ENCODE data around the gene EPHA3. TPM values are rescaled to one million over a fixed set of nuclear protein-coding genes. Genes with fewer than 3 reads are reported as not detected.

The EPHA3 gene
- total and polyA plus RNA-seq, 9 of the 15 experiments (the other 6 are each of a cell fraction or from before 2014, with no cell fraction given), result not detected

DNA sequence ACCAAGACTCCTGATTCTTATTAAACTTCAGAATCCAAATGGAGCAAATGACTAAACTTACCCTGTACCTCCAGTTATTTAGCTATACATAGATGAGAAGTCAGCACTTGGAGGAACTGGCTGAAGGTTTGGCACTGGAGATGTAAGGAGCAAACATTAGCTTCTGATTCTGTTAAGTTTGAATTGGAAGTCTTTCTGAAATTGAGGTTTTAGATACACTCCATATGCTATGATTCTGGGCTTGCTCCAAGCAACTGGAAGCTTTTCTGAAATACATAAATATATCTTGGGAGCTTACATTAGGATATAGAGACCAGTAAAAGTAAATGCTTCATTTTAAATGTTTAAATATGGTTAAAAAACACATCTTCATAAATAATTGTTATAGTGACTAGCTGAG is 333.7 kb downstream of the EPHA3 start:
- no peaks in the 10 kb centered on the region for H3K9me1 ChIP-seq (ENCODE audit: control insufficient read depth, insufficient read depth, low read length)
- H2AFZ ChIP-seq (ENCODE audit: low read depth, low read length), result no peak overlapping the region
- BruUV-seq (replicated peaks), result no TSS peak
- FAIRE-seq (no peak), ATAC-seq (no peak), DNase-seq (ENCODE audit: extremely low read depth in 1 of 4, low spot score in 3 of 4) (no peak)
- no peak overlapping the region for H3K4me2 ChIP-seq (ENCODE audit: insufficient read depth, low read length)
- no peak overlapping the region for H3K27ac ChIP-seq (ENCODE audit: extremely low read depth, low read depth, low read length)
- POLR2A ChIA-PET, result no interaction called here
- H3K9ac ChIP-seq (ENCODE audit: insufficient read depth in 1 of 2, low read depth in 2 of 2, low read length in 2 of 2), result no peak overlapping the region
- TF ChIP-seq, protein P1, sequence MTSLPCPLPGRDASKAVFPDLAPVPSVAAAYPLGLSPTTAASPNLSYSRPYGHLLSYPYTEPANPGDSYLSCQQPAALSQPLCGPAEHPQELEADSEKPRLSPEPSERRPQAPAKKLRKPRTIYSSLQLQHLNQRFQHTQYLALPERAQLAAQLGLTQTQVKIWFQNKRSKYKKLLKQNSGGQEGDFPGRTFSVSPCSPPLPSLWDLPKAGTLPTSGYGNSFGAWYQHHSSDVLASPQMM (CRISPR knock-in tag; IDR thresholded peaks at IDR 0.05), result no peak
- TF ChIP-seq PHF20 (IDR thresholded peaks at IDR 0.05; ENCODE audit: partially characterized antibody), result no peak
- TF ChIP-seq, protein P2, sequence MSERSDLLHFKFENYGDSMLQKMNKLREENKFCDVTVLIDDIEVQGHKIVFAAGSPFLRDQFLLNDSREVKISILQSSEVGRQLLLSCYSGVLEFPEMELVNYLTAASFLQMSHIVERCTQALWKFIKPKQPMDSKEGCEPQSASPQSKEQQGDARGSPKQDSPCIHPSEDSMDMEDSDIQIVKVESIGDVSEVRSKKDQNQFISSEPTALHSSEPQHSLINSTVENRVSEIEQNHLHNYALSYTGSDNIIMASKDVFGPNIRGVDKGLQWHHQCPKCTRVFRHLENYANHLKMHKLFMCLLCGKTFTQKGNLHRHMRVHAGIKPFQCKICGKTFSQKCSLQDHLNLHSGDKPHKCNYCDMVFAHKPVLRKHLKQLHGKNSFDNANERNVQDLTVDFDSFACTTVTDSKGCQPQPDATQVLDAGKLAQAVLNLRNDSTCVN (CRISPR knock-in tag; IDR thresholded peaks at IDR 0.05), result no peak
- no peak for TF ChIP-seq JUN (IDR thresholded peaks at IDR 0.05; ENCODE audit: borderline replicate concordance, low read depth, low read length)
- no peak for TF ChIP-seq JUN (CRISPR knock-in tag; IDR thresholded peaks at IDR 0.05; ENCODE audit: borderline replicate concordance)
- TF ChIP-seq TAL1 (IDR thresholded peaks at IDR 0.05), result no peak
- TF ChIP-seq ZFPM2 (CRISPR knock-in tag; IDR thresholded peaks at IDR 0.05), result no peak
- no peak for TF ChIP-seq DIDO1 (tag; IDR thresholded peaks at IDR 0.05; ENCODE audit: low read depth)
- no peak for TF ChIP-seq HDGF (IDR thresholded peaks at IDR 0.05)
- no peak for TF ChIP-seq BRF1 (IDR thresholded peaks at IDR 0.05; ENCODE audit: borderline replicate concordance, extremely low read depth, insufficient read length)
- TF ChIP-seq, protein P3, sequence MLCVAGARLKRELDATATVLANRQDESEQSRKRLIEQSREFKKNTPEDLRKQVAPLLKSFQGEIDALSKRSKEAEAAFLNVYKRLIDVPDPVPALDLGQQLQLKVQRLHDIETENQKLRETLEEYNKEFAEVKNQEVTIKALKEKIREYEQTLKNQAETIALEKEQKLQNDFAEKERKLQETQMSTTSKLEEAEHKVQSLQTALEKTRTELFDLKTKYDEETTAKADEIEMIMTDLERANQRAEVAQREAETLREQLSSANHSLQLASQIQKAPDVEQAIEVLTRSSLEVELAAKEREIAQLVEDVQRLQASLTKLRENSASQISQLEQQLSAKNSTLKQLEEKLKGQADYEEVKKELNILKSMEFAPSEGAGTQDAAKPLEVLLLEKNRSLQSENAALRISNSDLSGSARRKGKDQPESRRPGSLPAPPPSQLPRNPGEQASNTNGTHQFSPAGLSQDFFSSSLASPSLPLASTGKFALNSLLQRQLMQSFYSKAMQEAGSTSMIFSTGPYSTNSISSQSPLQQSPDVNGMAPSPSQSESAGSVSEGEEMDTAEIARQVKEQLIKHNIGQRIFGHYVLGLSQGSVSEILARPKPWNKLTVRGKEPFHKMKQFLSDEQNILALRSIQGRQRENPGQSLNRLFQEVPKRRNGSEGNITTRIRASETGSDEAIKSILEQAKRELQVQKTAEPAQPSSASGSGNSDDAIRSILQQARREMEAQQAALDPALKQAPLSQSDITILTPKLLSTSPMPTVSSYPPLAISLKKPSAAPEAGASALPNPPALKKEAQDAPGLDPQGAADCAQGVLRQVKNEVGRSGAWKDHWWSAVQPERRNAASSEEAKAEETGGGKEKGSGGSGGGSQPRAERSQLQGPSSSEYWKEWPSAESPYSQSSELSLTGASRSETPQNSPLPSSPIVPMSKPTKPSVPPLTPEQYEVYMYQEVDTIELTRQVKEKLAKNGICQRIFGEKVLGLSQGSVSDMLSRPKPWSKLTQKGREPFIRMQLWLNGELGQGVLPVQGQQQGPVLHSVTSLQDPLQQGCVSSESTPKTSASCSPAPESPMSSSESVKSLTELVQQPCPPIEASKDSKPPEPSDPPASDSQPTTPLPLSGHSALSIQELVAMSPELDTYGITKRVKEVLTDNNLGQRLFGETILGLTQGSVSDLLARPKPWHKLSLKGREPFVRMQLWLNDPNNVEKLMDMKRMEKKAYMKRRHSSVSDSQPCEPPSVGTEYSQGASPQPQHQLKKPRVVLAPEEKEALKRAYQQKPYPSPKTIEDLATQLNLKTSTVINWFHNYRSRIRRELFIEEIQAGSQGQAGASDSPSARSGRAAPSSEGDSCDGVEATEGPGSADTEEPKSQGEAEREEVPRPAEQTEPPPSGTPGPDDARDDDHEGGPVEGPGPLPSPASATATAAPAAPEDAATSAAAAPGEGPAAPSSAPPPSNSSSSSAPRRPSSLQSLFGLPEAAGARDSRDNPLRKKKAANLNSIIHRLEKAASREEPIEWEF (CRISPR knock-in tag; IDR thresholded peaks at IDR 0.05), result no peak
- TF ChIP-seq ZNF717 (CRISPR knock-in tag; IDR thresholded peaks at IDR 0.05), result no peak
- no peak for TF ChIP-seq ZNF408 (CRISPR knock-in tag; IDR thresholded peaks at IDR 0.05; ENCODE audit: low read depth)
- no peak for TF ChIP-seq PHF21A (IDR thresholded peaks at IDR 0.05; ENCODE audit: borderline replicate concordance, low read depth)
- no peak for TF ChIP-seq CBX2 (IDR thresholded peaks at IDR 0.05; ENCODE audit: insufficient read depth, low read length, poor library complexity, severe bottlenecking)
- TF ChIP-seq, protein P4, sequence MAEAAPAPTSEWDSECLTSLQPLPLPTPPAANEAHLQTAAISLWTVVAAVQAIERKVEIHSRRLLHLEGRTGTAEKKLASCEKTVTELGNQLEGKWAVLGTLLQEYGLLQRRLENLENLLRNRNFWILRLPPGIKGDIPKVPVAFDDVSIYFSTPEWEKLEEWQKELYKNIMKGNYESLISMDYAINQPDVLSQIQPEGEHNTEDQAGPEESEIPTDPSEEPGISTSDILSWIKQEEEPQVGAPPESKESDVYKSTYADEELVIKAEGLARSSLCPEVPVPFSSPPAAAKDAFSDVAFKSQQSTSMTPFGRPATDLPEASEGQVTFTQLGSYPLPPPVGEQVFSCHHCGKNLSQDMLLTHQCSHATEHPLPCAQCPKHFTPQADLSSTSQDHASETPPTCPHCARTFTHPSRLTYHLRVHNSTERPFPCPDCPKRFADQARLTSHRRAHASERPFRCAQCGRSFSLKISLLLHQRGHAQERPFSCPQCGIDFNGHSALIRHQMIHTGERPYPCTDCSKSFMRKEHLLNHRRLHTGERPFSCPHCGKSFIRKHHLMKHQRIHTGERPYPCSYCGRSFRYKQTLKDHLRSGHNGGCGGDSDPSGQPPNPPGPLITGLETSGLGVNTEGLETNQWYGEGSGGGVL (CRISPR knock-in tag; IDR thresholded peaks at IDR 0.05), result no peak
- H3K36me3 ChIP-seq (ENCODE audit: control insufficient read depth, insufficient read depth, low read length), result no peaks in the 10 kb centered on the region
- no peaks in the 10 kb centered on the region for H3K27me3 ChIP-seq (ENCODE audit: control insufficient read depth in 2 of 2, insufficient read depth in 2 of 2, low read length in 2 of 2)
- no peaks in the 10 kb centered on the region for H3K9me3 ChIP-seq (replicated peaks; ENCODE audit: control insufficient read depth, insufficient read depth, low read depth, low read length)
- no peaks in the 10 kb centered on the region for H3K79me2 ChIP-seq (ENCODE audit: control insufficient read depth, insufficient read depth, low read length)
- intact Hi-C loops (cut with micrococcal nuclease) (no loop called here), in situ Hi-C loops (cut with MboI) (no loop called here)
- H3K4me1 ChIP-seq (replicated peaks in 1 of 2; ENCODE audit: control insufficient read depth in 2 of 2, insufficient read depth in 2 of 2, low read length in 2 of 2), result no peaks in the 10 kb centered on the region
- no peak overlapping the region for H3K4me3 ChIP-seq
- no peaks in the 10 kb centered on the region for H4K20me1 ChIP-seq (replicated peaks; ENCODE audit: control insufficient read depth, insufficient read depth, low read length)
- CTCF ChIA-PET (ENCODE audit: low intra/inter-chr PET ratio), result no interaction called here

All from K562 (cell line).